DMS53 (cell line): Measurements from ENCODE around the gene DHRS4.

Experiments
- DNase-seq: peaks from one replicate; lab custom pipeline; 2025; lab: John Stamatoyannopoulos, UW

DHRS4 gene

GRCh38 chr14:23953464-23954278, at the start of gene DHRS4:
TSS of gene DHRS4 (plus strand) at chr14:23953770. CDS start at chr14:23953789, 19 bp downstream.
- peak; percentile 87 for DNase-seq

GRCh38 chr14:23910101-23910875, 43.3 kb upstream of the DHRS4 start:
- peak; percentile 77 for DNase-seq

- no peak for DNase-seq
Observed at GRCh38 chr14:23910876-23911210, 42.7 kb upstream of the DHRS4 start.

- DNase-seq: no peak
Observed at GRCh38 chr14:23915559-23915958, 38.0 kb upstream of the DHRS4 start.

- no peak for DNase-seq
Observed at GRCh38 chr14:23916004-23916403, 37.6 kb upstream of the DHRS4 start.

- no peak for DNase-seq
Observed at GRCh38 chr14:23916446-23916845, 37.1 kb upstream of the DHRS4 start.

GRCh38 chr14:23922545-23922944, 31.0 kb upstream of the DHRS4 start:
- no peak for DNase-seq

- DNase-seq: no peak
Observed at GRCh38 chr14:23925523-23926075, 28.0 kb upstream of the DHRS4 start.

- no peak for DNase-seq
Observed at GRCh38 chr14:23926543-23926942, 27.0 kb upstream of the DHRS4 start.

GRCh38 chr14:23929136-23929535, 24.4 kb upstream of the DHRS4 start:
- no peak for DNase-seq

GRCh38 chr14:23929822-23930294, 23.7 kb upstream of the DHRS4 start:
- peak; percentile 72 for DNase-seq

GRCh38 chr14:23930742-23931141, 22.8 kb upstream of the DHRS4 start:
- DNase-seq: no peak

GRCh38 chr14:23931721-23932289, 21.8 kb upstream of the DHRS4 start:
- DNase-seq: no peak

- DNase-seq: no peak
Observed at GRCh38 chr14:23932639-23933038, 20.9 kb upstream of the DHRS4 start.

GRCh38 chr14:23933108-23933741, 20.3 kb upstream of the DHRS4 start:
- DNase-seq: no peak

GRCh38 chr14:23933742-23934128, 19.8 kb upstream of the DHRS4 start:
- DNase-seq: no peak

GRCh38 chr14:23935158-23935557, 18.4 kb upstream of the DHRS4 start:
- DNase-seq: no peak

GRCh38 chr14:23936084-23936829, 17.3 kb upstream of the DHRS4 start:
- no peak for DNase-seq

- DNase-seq: no peak
Observed at GRCh38 chr14:23937203-23937602, 16.4 kb upstream of the DHRS4 start.

- DNase-seq: no peak
Observed at GRCh38 chr14:23938823-23939222, 14.7 kb upstream of the DHRS4 start.

- DNase-seq: no peak
Observed at GRCh38 chr14:23939607-23940326, 13.8 kb upstream of the DHRS4 start.
